LHCN-M2 (cell line): ENCODE measurements around the gene LRPAP1. TPM values are rescaled to one million over a fixed set of nuclear protein-coding genes. Genes with fewer than 3 reads are reported as not detected.
"Not testable (repeated sequence)": the region's sequence is repeated elsewhere in the genome, so short reads cannot be mapped to it uniquely, and the experiment has no call there.

Experiments used
- DNase-seq: peaks from one replicate; pipeline ENCODE4 v3.0.0-alpha.2; 2012; ENCODE audit warnings: low read depth
- total RNA-seq: library from RNA; depleted of rRNA; stranded (reverse); fragments of >200 nt; gene quantifications from 2 replicates; pipeline ENCODE4 v1.2.3, GENCODE V29; 2014

Gene LRPAP1
- total RNA-seq, 1 experiment from 2014 or later: 211 TPM

- no peak for DNase-seq
These were observed 12.6 kb downstream of the LRPAP1 start for GRCh38 chr4:3519468-3520264.

GRCh38 chr4:3518941-3519340, 13.3 kb downstream of the LRPAP1 start:
- no peak for DNase-seq

- DNase-seq: no peak
These were observed 13.7 kb downstream of the LRPAP1 start for GRCh38 chr4:3518511-3518880.

GRCh38 chr4:3517731-3518510, 14.3 kb downstream of the LRPAP1 start:
- DNase-seq: no peak

GRCh38 chr4:3516836-3517730, 15.1 kb downstream of the LRPAP1 start:
- no peak for DNase-seq

GRCh38 chr4:3516061-3516835, 16.0 kb downstream of the LRPAP1 start:
- DNase-seq: no peak

- DNase-seq: no peak
These were observed 16.6 kb downstream of the LRPAP1 start for GRCh38 chr4:3515646-3516045.

- DNase-seq: no peak
These were observed 17.3 kb downstream of the LRPAP1 start for GRCh38 chr4:3514806-3515501.

- DNase-seq: no peak
These were observed 17.9 kb downstream of the LRPAP1 start for GRCh38 chr4:3514221-3514780.

- no peak for DNase-seq
These were observed 18.4 kb downstream of the LRPAP1 start for GRCh38 chr4:3513807-3514206.

GRCh38 chr4:3512719-3513118, 19.5 kb downstream of the LRPAP1 start:
- DNase-seq: no peak

GRCh38 chr4:3512279-3512678, 19.9 kb downstream of the LRPAP1 start:
- DNase-seq: no peak

GRCh38 chr4:3511601-3512000, 20.6 kb downstream of the LRPAP1 start:
- not testable (repeated sequence) for DNase-seq

GRCh38 chr4:3511187-3511586, 21.0 kb downstream of the LRPAP1 start:
- no peak for DNase-seq

GRCh38 chr4:3510481-3510880, 21.7 kb downstream of the LRPAP1 start:
- no peak for DNase-seq

GRCh38 chr4:3508542-3508941, 23.7 kb downstream of the LRPAP1 start:
- no peak for DNase-seq

- DNase-seq: no peak
These were observed 27.0 kb downstream of the LRPAP1 start for GRCh38 chr4:3505231-3505630.

GRCh38 chr4:3502941-3503936, 29.0 kb downstream of the LRPAP1 start:
- no peak for DNase-seq
